Transverse colon (tissue), 4 donors: Measurements from ENCODE around the gene AKT3.

Experiments used
- EP300 ChIP-seq: sonication (generic); formaldehyde crosslinking; IDR thresholded peaks from one replicate; pipeline ENCODE4 v1.6.1; 2017; ENCODE audit warnings: antibody characterized with exemption, low read depth
- POLR2A ChIP-seq: fragments of 450-650 bp; IDR thresholded peaks from one replicate; pipeline ENCODE4 v1.6.1; 2016; ENCODE audit warnings: antibody characterized with exemption, mild to moderate bottlenecking, moderate library complexity
- POLR2AphosphoS5 ChIP-seq, 3 donors: sonication (generic); formaldehyde crosslinking; IDR thresholded peaks; one replicate each; pipeline ENCODE4 v1.6.1; 2016; ENCODE audit warnings: antibody characterized with exemption in 3 of 3
- TF ChIP-seq, protein P1 (sequence below), 5 experiments: fragments of 200-600 bp in 3 of 5; fragments of 450-650 bp in 2 of 5; sonication (generic) in 3 of 5; IDR thresholded peaks; 1 replicate in 2 of 5; 2 replicates in 3 of 5; pipeline ENCODE4 v1.5.1; 2016 to 2017; ENCODE audit warnings: antibody characterized with exemption in 5 of 5, inconsistent platforms in 3 of 5, mild to moderate bottlenecking in 2 of 5, moderate library complexity in 1 of 5

DNA sequence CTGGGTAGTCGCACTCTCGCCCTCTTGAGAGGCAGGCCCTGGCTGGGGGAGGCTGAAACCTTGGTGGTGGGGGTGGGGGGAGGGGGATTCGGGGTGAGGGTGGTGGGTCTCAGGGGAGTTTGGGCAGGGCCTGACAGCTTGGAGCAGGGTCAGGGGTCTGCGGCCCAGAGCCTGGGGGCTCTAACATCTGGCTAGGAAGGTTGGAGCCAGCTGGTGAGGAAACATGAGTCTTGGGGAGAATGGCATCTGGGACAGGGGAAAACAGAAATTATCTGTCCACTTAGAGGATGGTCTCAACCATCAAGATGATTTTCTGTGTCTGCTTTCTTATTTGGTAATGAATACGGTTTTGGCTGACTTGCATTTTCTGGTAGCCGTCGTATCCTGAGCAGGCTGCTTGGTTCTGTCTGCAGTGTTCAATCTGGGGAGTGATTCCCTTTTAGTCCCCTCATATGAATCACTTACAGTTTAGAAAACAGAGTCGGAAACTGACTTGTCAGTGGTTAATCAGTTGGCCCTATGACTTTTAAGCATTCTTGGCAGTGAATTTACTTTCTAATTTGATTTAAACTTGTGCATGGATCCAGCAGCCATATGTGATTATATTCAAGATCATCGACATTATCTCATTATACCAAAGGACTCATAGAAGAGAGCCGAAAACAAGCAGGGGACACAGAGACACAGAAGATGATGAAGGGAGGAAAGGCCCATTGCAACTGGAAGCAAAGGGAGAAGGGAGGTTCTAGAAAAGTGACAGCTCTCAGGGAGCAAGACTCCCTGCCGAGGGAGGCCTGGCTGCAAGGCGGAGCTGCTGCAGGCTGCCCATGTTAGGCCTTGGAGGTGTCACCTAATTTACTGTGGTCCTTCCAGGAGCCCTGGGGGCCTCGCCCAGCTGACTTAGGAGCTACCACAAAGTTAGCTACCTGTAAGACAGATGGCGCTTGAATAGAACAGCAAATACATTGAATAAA, 356.6 kb downstream of the AKT3 start:
- TF ChIP-seq, protein P1, sequence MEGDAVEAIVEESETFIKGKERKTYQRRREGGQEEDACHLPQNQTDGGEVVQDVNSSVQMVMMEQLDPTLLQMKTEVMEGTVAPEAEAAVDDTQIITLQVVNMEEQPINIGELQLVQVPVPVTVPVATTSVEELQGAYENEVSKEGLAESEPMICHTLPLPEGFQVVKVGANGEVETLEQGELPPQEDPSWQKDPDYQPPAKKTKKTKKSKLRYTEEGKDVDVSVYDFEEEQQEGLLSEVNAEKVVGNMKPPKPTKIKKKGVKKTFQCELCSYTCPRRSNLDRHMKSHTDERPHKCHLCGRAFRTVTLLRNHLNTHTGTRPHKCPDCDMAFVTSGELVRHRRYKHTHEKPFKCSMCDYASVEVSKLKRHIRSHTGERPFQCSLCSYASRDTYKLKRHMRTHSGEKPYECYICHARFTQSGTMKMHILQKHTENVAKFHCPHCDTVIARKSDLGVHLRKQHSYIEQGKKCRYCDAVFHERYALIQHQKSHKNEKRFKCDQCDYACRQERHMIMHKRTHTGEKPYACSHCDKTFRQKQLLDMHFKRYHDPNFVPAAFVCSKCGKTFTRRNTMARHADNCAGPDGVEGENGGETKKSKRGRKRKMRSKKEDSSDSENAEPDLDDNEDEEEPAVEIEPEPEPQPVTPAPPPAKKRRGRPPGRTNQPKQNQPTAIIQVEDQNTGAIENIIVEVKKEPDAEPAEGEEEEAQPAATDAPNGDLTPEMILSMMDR (IDR thresholded peaks at IDR 0.05), result no peak
- TF ChIP-seq POLR2A (no peak), POLR2AphosphoS5 (IDR thresholded peaks at IDR 0.05) (no peak), EP300 (no peak)
